ENCODE results near the gene GPRC5C. TPM values are rescaled to one million over a fixed set of nuclear protein-coding genes. Genes with fewer than 3 reads are reported as not detected.
A peak's percentile ranks its signal among the peaks of the same experiment; 100 is the strongest.

The GPRC5C gene
- total and polyA plus RNA-seq, 11 donors: 22.2 to 59.9 (median 35.3) TPM

DNA sequence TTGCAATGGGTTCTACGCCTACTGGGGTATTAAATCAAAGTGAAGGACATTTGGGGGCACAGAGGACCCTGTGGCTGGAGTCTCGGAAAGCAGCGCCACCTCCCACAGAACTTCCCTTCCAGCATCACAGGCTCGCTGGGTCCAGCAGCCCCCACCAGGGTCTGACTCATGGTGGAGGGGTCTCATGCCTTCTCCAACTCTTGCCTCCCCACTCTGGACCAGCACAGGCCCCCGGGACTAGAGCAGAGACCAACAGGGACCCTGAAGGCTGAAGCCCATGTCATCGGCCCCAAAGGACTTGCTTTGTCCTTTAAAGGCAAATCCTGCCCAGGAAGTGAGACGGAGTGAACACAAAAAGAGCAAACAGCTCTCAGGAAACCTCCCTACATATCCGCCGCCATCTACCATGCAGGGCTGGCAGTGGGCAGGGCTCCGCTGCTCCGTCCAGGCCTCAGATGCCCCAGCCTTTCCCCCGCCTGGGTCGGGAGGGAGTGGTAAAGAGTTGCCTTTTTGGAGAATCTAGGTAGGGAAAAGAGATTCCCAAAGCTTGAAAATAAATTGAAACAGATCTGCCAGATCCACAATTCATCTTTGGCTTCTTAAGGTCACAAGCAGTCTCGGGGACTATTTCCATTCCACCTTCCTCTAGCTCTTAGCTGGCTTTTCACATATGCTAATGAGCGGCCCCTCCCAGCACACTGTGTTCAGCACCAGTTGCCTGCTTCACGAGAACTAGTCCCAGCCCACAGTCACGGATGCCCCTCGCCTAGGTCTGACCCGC lies 2.1 kb upstream of the GPRC5C start:
- intact Hi-C loops (cut with DNase I): loop anchor here in 3 of 10 donors (1.0 to 5.0 kb wide), 4 partner anchors 25 to 47 kb away; no protein-coding TSS in a partner anchor
- H3K9me3 ChIP-seq: no peaks in the 10 kb centered on the region
- no peak for TF ChIP-seq POLR2A (IDR thresholded peaks at IDR 0.05)
- TF ChIP-seq, protein P1, sequence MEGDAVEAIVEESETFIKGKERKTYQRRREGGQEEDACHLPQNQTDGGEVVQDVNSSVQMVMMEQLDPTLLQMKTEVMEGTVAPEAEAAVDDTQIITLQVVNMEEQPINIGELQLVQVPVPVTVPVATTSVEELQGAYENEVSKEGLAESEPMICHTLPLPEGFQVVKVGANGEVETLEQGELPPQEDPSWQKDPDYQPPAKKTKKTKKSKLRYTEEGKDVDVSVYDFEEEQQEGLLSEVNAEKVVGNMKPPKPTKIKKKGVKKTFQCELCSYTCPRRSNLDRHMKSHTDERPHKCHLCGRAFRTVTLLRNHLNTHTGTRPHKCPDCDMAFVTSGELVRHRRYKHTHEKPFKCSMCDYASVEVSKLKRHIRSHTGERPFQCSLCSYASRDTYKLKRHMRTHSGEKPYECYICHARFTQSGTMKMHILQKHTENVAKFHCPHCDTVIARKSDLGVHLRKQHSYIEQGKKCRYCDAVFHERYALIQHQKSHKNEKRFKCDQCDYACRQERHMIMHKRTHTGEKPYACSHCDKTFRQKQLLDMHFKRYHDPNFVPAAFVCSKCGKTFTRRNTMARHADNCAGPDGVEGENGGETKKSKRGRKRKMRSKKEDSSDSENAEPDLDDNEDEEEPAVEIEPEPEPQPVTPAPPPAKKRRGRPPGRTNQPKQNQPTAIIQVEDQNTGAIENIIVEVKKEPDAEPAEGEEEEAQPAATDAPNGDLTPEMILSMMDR (IDR thresholded peaks at IDR 0.05): no peak
- 55 to 61% (median 56%) methylated on average over 19 of the region's 19 CpGs for WGBS, 4 donors
- DNase-seq (peak in 3 of 5 donors; percentile 40 to 61 (median 43)), ATAC-seq (peak; percentile 14 to 43 (median 35))
- H3K36me3 ChIP-seq: no peaks in the 10 kb centered on the region
- peaks cover 0 to 49% (median 0%) of the 10 kb centered on the region in 9 donors for H3K27me3 ChIP-seq
- H3K27ac ChIP-seq: peak overlapping the region; percentile 87 to 99 (median 96)
- H3K4me3 ChIP-seq: peak overlapping the region in 11 of 12 donors; percentile 64 to 90 (median 70)
- H3K4me1 ChIP-seq: peaks cover 0 to 66% (median 36%) of the 10 kb centered on the region in 12 donors

DNA sequence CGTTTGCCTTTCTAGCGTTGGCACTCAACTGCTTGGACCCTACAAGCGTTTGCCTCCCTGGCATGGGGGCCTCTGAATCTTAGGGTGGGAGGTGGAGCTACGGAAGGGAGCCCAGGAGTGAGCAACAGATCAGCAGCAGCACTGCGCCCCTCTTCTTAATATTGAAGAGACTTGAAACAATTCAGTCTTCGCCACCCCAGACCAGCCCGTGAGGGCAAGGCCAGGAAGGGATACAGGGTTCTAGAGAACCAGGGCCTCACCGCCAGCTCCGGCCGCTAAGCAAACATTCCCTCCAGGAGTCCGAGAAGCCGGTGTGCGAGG lies 1.5 kb upstream of the GPRC5C start:
- TF ChIP-seq POLR2A (IDR thresholded peaks at IDR 0.05): no peak
- TF ChIP-seq, protein P1 (IDR thresholded peaks at IDR 0.05): no peak
- H3K4me1 ChIP-seq: peaks cover 0 to 65% (median 36%) of the 10 kb centered on the region in 12 donors
- DNase-seq: no peak
- intact Hi-C loops (cut with DNase I): loop anchor here in 1 of 10 donors (1.0 kb wide), 1 partner anchor 24 kb away; no protein-coding TSS in a partner anchor
- peaks cover 0 to 49% (median 0%) of the 10 kb centered on the region in 9 donors for H3K27me3 ChIP-seq
- peak overlapping the region; percentile 48 to 90 (median 69) for H3K4me3 ChIP-seq
- peak overlapping the region; percentile 87 to 99 (median 96) for H3K27ac ChIP-seq
- 20 to 32% (median 22%) methylated on average over 8 to 13 of the region's 13 CpGs for WGBS, 4 donors
- no peaks in the 10 kb centered on the region for H3K36me3 ChIP-seq
- no peaks in the 10 kb centered on the region for H3K9me3 ChIP-seq
- ATAC-seq: peak in 1 of 4 donors; percentile 0

GRCh38 chr17:74430706-74431567 lies 951 bp upstream of the GPRC5C start:
- H3K4me3 ChIP-seq: peak overlapping the region; percentile 48 to 90 (median 69)
- H3K36me3 ChIP-seq: no peaks in the 10 kb centered on the region
- peaks cover 0 to 71% (median 36%) of the 10 kb centered on the region in 12 donors for H3K4me1 ChIP-seq
- H3K27me3 ChIP-seq: peaks cover 0 to 49% (median 0%) of the 10 kb centered on the region in 9 donors
- TF ChIP-seq POLR2A (IDR thresholded peaks at IDR 0.05): peak in 1 of 2 donors; percentile 32
- TF ChIP-seq, protein P1 (IDR thresholded peaks at IDR 0.05): no peak
- no peaks in the 10 kb centered on the region for H3K9me3 ChIP-seq
- WGBS, 4 donors: 1 to 2% (median 1%) methylated on average over 42 to 67 of the region's 67 CpGs
- DNase-seq (peak; percentile 83 to 90 (median 87)), ATAC-seq (peak; percentile 59 to 76 (median 74))
- intact Hi-C loops (cut with DNase I): loop anchor here in 1 of 10 donors (1.0 kb wide), 1 partner anchor 23 kb away; no protein-coding TSS in a partner anchor
- peak overlapping the region; percentile 87 to 99 (median 96) for H3K27ac ChIP-seq

Data from heart left ventricle (tissue), 16 donors.